Measurements from ENCODE around the gene COASY.

The COASY gene

DNA sequence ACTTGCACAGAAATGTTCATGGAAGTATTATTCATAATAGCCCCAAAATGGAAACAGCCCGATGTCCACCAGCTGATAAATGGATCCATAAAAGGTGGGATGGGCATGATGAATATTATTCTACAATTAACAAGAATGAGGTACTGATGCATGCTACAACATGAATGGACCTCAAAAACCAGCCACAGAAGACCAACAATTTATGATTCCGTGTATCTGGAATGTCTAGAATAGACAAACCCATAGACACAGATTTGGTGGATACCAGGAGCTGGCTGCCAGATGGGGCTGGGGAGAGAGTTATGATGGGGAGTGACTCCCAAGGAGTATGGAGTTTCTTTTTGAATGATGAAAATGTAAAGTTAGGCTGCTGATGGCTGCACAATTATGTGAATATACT, 36.7 kb upstream of the COASY start:
- Histone ChIP-seq H3K27me3 (replicated peaks; ENCODE audit: insufficient read depth, low read length) (no peaks in the 10 kb centered on the region), H3K9me3 (replicated peaks; ENCODE audit: insufficient read depth, low read length) (no peaks in the 10 kb centered on the region), H3K9me2 (replicated peaks; ENCODE audit: insufficient read depth, low read length) (no peaks in the 10 kb centered on the region), H3K79me2 (ENCODE audit: low read length) (no peaks in the 10 kb centered on the region), H2AFZ (ENCODE audit: low read length) (no peak overlapping the region), H3K4me2 (ENCODE audit: low read depth, low read length) (no peak overlapping the region), H3K36me3 (replicated peaks; ENCODE audit: insufficient read depth, low read length) (no peaks in the 10 kb centered on the region), H3K4me1 (ENCODE audit: low read length) (peaks cover 6% of the 10 kb centered on the region), H4K20me1 (ENCODE audit: insufficient read depth, low read length) (no peaks in the 10 kb centered on the region), H3K4me3 (ENCODE audit: low read length) (no peak overlapping the region), H3K27ac (ENCODE audit: low read length) (no peak overlapping the region), H3K9ac (ENCODE audit: low read length) (no peak overlapping the region), H3F3A (ENCODE audit: insufficient read depth, low read length) (peaks cover 7% of the 10 kb centered on the region; the same call in 1 of the 2 replicates)
- DNase-seq = no peak
- TF ChIP-seq, protein P1, sequence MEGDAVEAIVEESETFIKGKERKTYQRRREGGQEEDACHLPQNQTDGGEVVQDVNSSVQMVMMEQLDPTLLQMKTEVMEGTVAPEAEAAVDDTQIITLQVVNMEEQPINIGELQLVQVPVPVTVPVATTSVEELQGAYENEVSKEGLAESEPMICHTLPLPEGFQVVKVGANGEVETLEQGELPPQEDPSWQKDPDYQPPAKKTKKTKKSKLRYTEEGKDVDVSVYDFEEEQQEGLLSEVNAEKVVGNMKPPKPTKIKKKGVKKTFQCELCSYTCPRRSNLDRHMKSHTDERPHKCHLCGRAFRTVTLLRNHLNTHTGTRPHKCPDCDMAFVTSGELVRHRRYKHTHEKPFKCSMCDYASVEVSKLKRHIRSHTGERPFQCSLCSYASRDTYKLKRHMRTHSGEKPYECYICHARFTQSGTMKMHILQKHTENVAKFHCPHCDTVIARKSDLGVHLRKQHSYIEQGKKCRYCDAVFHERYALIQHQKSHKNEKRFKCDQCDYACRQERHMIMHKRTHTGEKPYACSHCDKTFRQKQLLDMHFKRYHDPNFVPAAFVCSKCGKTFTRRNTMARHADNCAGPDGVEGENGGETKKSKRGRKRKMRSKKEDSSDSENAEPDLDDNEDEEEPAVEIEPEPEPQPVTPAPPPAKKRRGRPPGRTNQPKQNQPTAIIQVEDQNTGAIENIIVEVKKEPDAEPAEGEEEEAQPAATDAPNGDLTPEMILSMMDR (IDR thresholded peaks at IDR 0.05; ENCODE audit: low read length) = no peak
- TF ChIP-seq EZH2 (optimal IDR thresholded peaks at IDR 0.05; ENCODE audit: low read depth, low read length) (no peak), EZH2phosphoT487 (IDR thresholded peaks at IDR 0.05; ENCODE audit: low read length) (no peak)

DNA sequence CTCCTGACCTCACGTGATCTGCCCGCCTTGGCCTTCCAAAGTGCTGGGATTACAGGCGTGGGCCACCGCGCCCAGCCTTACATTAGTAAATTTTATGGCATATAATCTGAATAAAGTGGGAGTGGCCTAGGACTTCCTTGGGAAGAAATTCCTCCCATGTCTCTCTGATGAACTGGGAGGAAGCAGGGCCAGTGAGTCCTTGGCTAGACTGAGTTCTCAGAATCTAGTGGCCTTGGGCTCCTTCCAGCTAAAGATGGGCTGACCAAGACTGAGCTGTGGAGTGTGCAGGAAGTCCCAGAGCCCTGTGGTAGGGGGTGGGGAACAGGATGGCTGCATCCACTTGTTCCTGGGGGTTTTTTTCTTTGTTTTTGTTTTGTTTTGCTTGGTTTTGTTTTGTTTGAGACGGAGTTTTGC, 35.9 kb upstream of the COASY start:
- no peaks in the 10 kb centered on the region for H4K20me1 ChIP-seq (ENCODE audit: insufficient read depth, low read length)
- H3K79me2 ChIP-seq (ENCODE audit: low read length) = no peaks in the 10 kb centered on the region
- peaks cover 14% of the 10 kb centered on the region for H3F3A ChIP-seq (ENCODE audit: insufficient read depth, low read length)
- no peak overlapping the region for H3K27ac ChIP-seq (ENCODE audit: low read length)
- no peaks in the 10 kb centered on the region for H3K9me3 ChIP-seq (replicated peaks; ENCODE audit: insufficient read depth, low read length)
- no peak overlapping the region for H2AFZ ChIP-seq (ENCODE audit: low read length)
- H3K9me2 ChIP-seq (replicated peaks; ENCODE audit: insufficient read depth, low read length) = no peaks in the 10 kb centered on the region
- no peaks in the 10 kb centered on the region for H3K27me3 ChIP-seq (replicated peaks; ENCODE audit: insufficient read depth, low read length)
- H3K4me3 ChIP-seq (ENCODE audit: low read length) = no peak overlapping the region
- H3K4me1 ChIP-seq (ENCODE audit: low read length) = peaks cover 14% of the 10 kb centered on the region
- H3K4me2 ChIP-seq (ENCODE audit: low read depth, low read length) = no peak overlapping the region
- H3K9ac ChIP-seq (ENCODE audit: low read length) = no peak overlapping the region
- TF ChIP-seq, protein P1 (IDR thresholded peaks at IDR 0.05; ENCODE audit: low read length) = no peak
- TF ChIP-seq EZH2 (optimal IDR thresholded peaks at IDR 0.05; ENCODE audit: low read depth, low read length) (no peak), EZH2phosphoT487 (IDR thresholded peaks at IDR 0.05; ENCODE audit: low read length) (no peak)
- DNase-seq = no peak
- H3K36me3 ChIP-seq (replicated peaks; ENCODE audit: insufficient read depth, low read length) = no peaks in the 10 kb centered on the region

DNA sequence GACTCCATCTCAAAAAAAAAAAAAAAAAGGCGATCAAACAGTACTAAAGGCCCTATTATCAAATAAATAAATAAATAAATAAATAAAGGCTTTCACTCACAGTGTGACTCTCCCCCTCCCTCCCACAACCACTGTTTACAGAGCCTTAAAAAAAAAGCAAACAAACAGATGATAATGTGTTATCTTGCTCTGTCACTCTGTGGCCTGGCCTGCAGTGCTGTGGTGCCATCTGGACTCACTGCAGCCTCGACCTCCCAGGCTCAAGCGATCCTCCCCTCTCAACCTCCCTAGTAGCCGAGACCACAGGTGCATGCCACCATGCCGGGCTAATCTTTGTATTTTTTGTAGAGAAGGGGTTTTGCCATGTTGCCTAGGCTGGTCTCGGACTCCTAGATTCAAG, 34.0 kb upstream of the COASY start:
- TF ChIP-seq EZH2 (optimal IDR thresholded peaks at IDR 0.05; ENCODE audit: low read depth, low read length) (no peak), EZH2phosphoT487 (IDR thresholded peaks at IDR 0.05; ENCODE audit: low read length) (no peak)
- TF ChIP-seq, protein P1 (IDR thresholded peaks at IDR 0.05; ENCODE audit: low read length) = no peak
- H3K36me3 ChIP-seq (replicated peaks; ENCODE audit: insufficient read depth, low read length) = no peaks in the 10 kb centered on the region
- H3K27ac ChIP-seq (ENCODE audit: low read length) = no peak overlapping the region

More for the DNA sequence above, 34.0 kb upstream of the COASY start:
- H2AFZ ChIP-seq (ENCODE audit: low read length) = no peak overlapping the region
- no peaks in the 10 kb centered on the region for H4K20me1 ChIP-seq (ENCODE audit: insufficient read depth, low read length)
- H3K4me2 ChIP-seq (ENCODE audit: low read depth, low read length) = no peak overlapping the region
- H3K79me2 ChIP-seq (ENCODE audit: low read length) = no peaks in the 10 kb centered on the region
- H3K9me2 ChIP-seq (replicated peaks; ENCODE audit: insufficient read depth, low read length) = no peaks in the 10 kb centered on the region
- no peak for DNase-seq
- no peak overlapping the region for H3K9ac ChIP-seq (ENCODE audit: low read length)
- no peak overlapping the region for H3K4me3 ChIP-seq (ENCODE audit: low read length)
- peaks cover 22% of the 10 kb centered on the region for H3F3A ChIP-seq (ENCODE audit: insufficient read depth, low read length)
- no peaks in the 10 kb centered on the region for H3K27me3 ChIP-seq (replicated peaks; ENCODE audit: insufficient read depth, low read length)
- H3K4me1 ChIP-seq (ENCODE audit: low read length) = peaks cover 22% of the 10 kb centered on the region
- no peaks in the 10 kb centered on the region for H3K9me3 ChIP-seq (replicated peaks; ENCODE audit: insufficient read depth, low read length)
